ENCODE measurements around the gene PLEK. TPM values are rescaled to one million over a fixed set of nuclear protein-coding genes. Genes with fewer than 3 reads are reported as not detected.
A peak's percentile ranks its signal among the peaks of the same experiment; 100 is the strongest.
"Not testable (repeated sequence)": the region's sequence is repeated elsewhere in the genome, so short reads cannot be mapped to it uniquely, and the experiment has no call there.

The PLEK gene
- total RNA-seq, 4 donors from 2014 or later, result under 0.01 to 7.5 (median 3.4) TPM

- no peak for DNase-seq
- Histone ChIP-seq H3K27ac (peak overlapping the region in 1 of 2 donors; percentile 8), H3K4me3 (no peak overlapping the region), H3K27me3 (no peaks in the 10 kb centered on the region), H3K4me1 (no peaks in the 10 kb centered on the region), H3K36me3 (no peaks in the 10 kb centered on the region), H3K9me3 (no peaks in the 10 kb centered on the region)
- intact Hi-C loops (cut with DNase I; ENCODE audit: low total_unique reads), result no loop called here
- TF ChIP-seq CTCF (IDR thresholded peaks at IDR 0.05) (no peak), POLR2A (IDR thresholded peaks at IDR 0.05) (no peak)
Observed at GRCh38 chr2:68438455-68439303, 73.6 kb downstream of the PLEK start.

GRCh38 chr2:68441179-68441993, 76.3 kb downstream of the PLEK start:
- intact Hi-C loops (cut with DNase I; ENCODE audit: low total_unique reads), result loop anchor here (5.0 kb wide), 1 partner anchor 319 kb away; no protein-coding TSS in a partner anchor
- TF ChIP-seq CTCF (IDR thresholded peaks at IDR 0.05) (peak; percentile 81 to 90 (median 86)), POLR2A (IDR thresholded peaks at IDR 0.05) (no peak)
- H3K9me3 ChIP-seq, result no peaks in the 10 kb centered on the region
- peak overlapping the region; percentile 39 to 52 for H3K27ac ChIP-seq
- H3K36me3 ChIP-seq, result no peaks in the 10 kb centered on the region
- H3K4me3 ChIP-seq, result no peak overlapping the region
- H3K27me3 ChIP-seq, result no peaks in the 10 kb centered on the region
- no peaks in the 10 kb centered on the region for H3K4me1 ChIP-seq
- DNase-seq, result peak; percentile 76 to 87

GRCh38 chr2:68441994-68442322, 76.9 kb downstream of the PLEK start:
- no peak for DNase-seq
- H3K4me3 ChIP-seq, result no peak overlapping the region
- intact Hi-C loops (cut with DNase I; ENCODE audit: low total_unique reads), result loop anchor here (5.0 kb wide), 1 partner anchor 320 kb away; no protein-coding TSS in a partner anchor
- no peak overlapping the region for H3K27ac ChIP-seq
- no peaks in the 10 kb centered on the region for H3K9me3 ChIP-seq
- H3K36me3 ChIP-seq, result no peaks in the 10 kb centered on the region
- H3K4me1 ChIP-seq, result no peaks in the 10 kb centered on the region
- no peaks in the 10 kb centered on the region for H3K27me3 ChIP-seq
- TF ChIP-seq CTCF (IDR thresholded peaks at IDR 0.05) (no peak), POLR2A (IDR thresholded peaks at IDR 0.05) (no peak)

GRCh38 chr2:68446425-68446824, 81.3 kb downstream of the PLEK start:
- H3K36me3 ChIP-seq; H3K4me1 ChIP-seq; H3K27ac ChIP-seq; DNase-seq; intact Hi-C loops (cut with DNase I; ENCODE audit: low total_unique reads); H3K9me3 ChIP-seq; H3K27me3 ChIP-seq; H3K4me3 ChIP-seq: not testable (repeated sequence)

Other genes with a start within 250 kb of the PLEK start
- gene PNO1, start 207.4 kb upstream of the PLEK start, total RNA-seq, result 10 to 100 TPM in 2 of 4 donors, 1 to 10 TPM in 2; 7.6 to 15.8 (median 12.2) TPM
- gene PPP3R1, start 112.8 kb upstream of the PLEK start, total RNA-seq, result 10 to 100 TPM in 3 of 4 donors, 1 to 10 TPM in 1; 9.7 to 67.9 (median 56.0) TPM
- 10 to 100 TPM; 30.2 to 58.1 (median 40.6) TPM for gene CNRIP1, start 45.3 kb upstream of the PLEK start, total RNA-seq
- gene FBXO48, start 102.0 kb downstream of the PLEK start, total RNA-seq, result 1 to 10 TPM in 2 of 4 donors, under 1 TPM in 1, not detected in 1; 0.55 to 6.8 (median 1.5) TPM
- 10 to 100 TPM; 11.3 to 25.9 (median 17.1) TPM for gene APLF, start 102.3 kb downstream of the PLEK start, total RNA-seq

All from uterus (tissue), 4 donors.